H9 (cell line): ENCODE data around the gene NNT. TPM values are rescaled to one million over a fixed set of nuclear protein-coding genes. Genes with fewer than 3 reads are reported as not detected.

Experiments
- DNase-seq: peaks from one replicate; pipeline ENCODE4 v3.0.0-alpha.2; 2017
- H2AFZ ChIP-seq: one replicate; pipeline ENCODE4 v1.6.1; 2013; ENCODE audit warnings: mild to moderate bottlenecking, low read length, control low read depth, moderate library complexity
- H2AK5ac ChIP-seq: 2 replicates; pipeline ENCODE4 v1.6.1; 2013; ENCODE audit warnings: low read length, control low read depth, mixed read lengths; ENCODE audit not compliant: insufficient read length
- H2BK120ac ChIP-seq: one replicate; pipeline ENCODE4 v1.6.1; 2013; ENCODE audit warnings: low read depth, mild to moderate bottlenecking, low read length, control low read depth, inconsistent platforms; ENCODE audit not compliant: poor library complexity, severe bottlenecking
- H2BK12ac ChIP-seq: 2 replicates; pipeline ENCODE4 v1.6.1; 2013; ENCODE audit warnings: low read length, control low read depth, mixed read lengths, low read depth; ENCODE audit not compliant: insufficient read length
- H2BK15ac ChIP-seq: 2 replicates; pipeline ENCODE4 v1.6.1; 2013; ENCODE audit warnings: low read depth, low read length, control low read depth
- H2BK20ac ChIP-seq: one replicate; pipeline ENCODE4 v1.6.1; 2013; ENCODE audit warnings: low read depth, mild to moderate bottlenecking, low read length, control low read depth, inconsistent platforms; ENCODE audit not compliant: poor library complexity, severe bottlenecking
- H2BK5ac ChIP-seq: 2 replicates; pipeline ENCODE4 v1.6.1; 2013; ENCODE audit warnings: low read length, control low read depth, mixed read lengths; ENCODE audit not compliant: insufficient read length
- H3K14ac ChIP-seq: 2 replicates; pipeline ENCODE4 v1.6.1; 2013; ENCODE audit warnings: low read length, control low read depth; ENCODE audit not compliant: insufficient read depth
- H3K18ac ChIP-seq: 2 replicates; pipeline ENCODE4 v1.6.1; 2013; ENCODE audit warnings: low read depth, mild to moderate bottlenecking, mixed read lengths, low read length, control low read depth; ENCODE audit not compliant: insufficient read length
- H3K23ac ChIP-seq: 2 replicates; pipeline ENCODE4 v1.6.1; 2013; ENCODE audit warnings: low read length, control low read depth, mixed read lengths, low read depth; ENCODE audit not compliant: insufficient read length
- H3K23me2 ChIP-seq: 2 replicates; pipeline ENCODE4 v1.6.1; 2013; ENCODE audit warnings: low read depth, mild to moderate bottlenecking, mixed read lengths, low read length, control low read depth; ENCODE audit not compliant: insufficient read length, poor library complexity, severe bottlenecking
- H3K27ac ChIP-seq: 2 replicates; pipeline ENCODE4 v1.5.1; 2013; ENCODE audit warnings: low read length, control low read depth, mixed read lengths, low read depth; ENCODE audit not compliant: insufficient read length
- H3K27me3 ChIP-seq: 2 replicates; pipeline ENCODE4 v1.6.1; 2013; ENCODE audit warnings: low read length, control low read depth, inconsistent platforms; ENCODE audit not compliant: insufficient read depth
- H3K4ac ChIP-seq: 2 replicates; pipeline ENCODE4 v1.6.1; 2013; ENCODE audit warnings: low read depth, mild to moderate bottlenecking, control low read depth, inconsistent platforms, low read length, moderate library complexity
- H3K4me1 ChIP-seq: 2 replicates; pipeline ENCODE4 v1.6.1; 2013; ENCODE audit warnings: low read length, control low read depth, inconsistent platforms; ENCODE audit not compliant: insufficient read depth
- H3K4me2 ChIP-seq: 2 replicates; pipeline ENCODE4 v1.6.1; 2013; ENCODE audit warnings: low read length, control low read depth, mixed read lengths; ENCODE audit not compliant: insufficient read length, insufficient read depth
- H3K56ac ChIP-seq: 2 replicates; pipeline ENCODE4 v1.6.1; 2013; ENCODE audit warnings: low read depth, mild to moderate bottlenecking, mixed read lengths, low read length, control low read depth; ENCODE audit not compliant: insufficient read length
- H3K79me1 ChIP-seq: 2 replicates; pipeline ENCODE4 v1.6.1; 2013; ENCODE audit warnings: low read depth, mild to moderate bottlenecking, moderate library complexity, low read length, control low read depth, inconsistent platforms; ENCODE audit not compliant: insufficient read depth, poor library complexity, severe bottlenecking
- H3K79me2 ChIP-seq: 2 replicates; pipeline ENCODE4 v1.6.1; 2013; ENCODE audit warnings: low read length, control low read depth, inconsistent platforms; ENCODE audit not compliant: insufficient read depth
- H3K9ac ChIP-seq: 2 replicates; pipeline ENCODE4 v1.6.1; 2013; ENCODE audit warnings: low read length, control low read depth, mixed read lengths; ENCODE audit not compliant: insufficient read length; ENCODE audit errors: extremely low read depth
- H3K9me3 ChIP-seq: one replicate; pipeline ENCODE4 v1.6.1; 2013; ENCODE audit warnings: low read depth, low read length, inconsistent platforms; ENCODE audit not compliant: control insufficient read depth
- H3T11ph ChIP-seq: one replicate; pipeline ENCODE4 v1.6.1; 2013; ENCODE audit warnings: mild to moderate bottlenecking, low read length, control low read depth, inconsistent platforms
- H4K20me1 ChIP-seq: one replicate; pipeline ENCODE4 v1.6.1; 2013; ENCODE audit not compliant: control insufficient read depth, insufficient read length, insufficient read depth
- H4K5ac ChIP-seq: 2 replicates; pipeline ENCODE4 v1.6.1; 2013; ENCODE audit warnings: low read depth, mild to moderate bottlenecking, mixed read lengths, low read length, control low read depth; ENCODE audit not compliant: insufficient read length
- H4K8ac ChIP-seq: replicated peaks from 2 replicates; pipeline ENCODE4 v1.6.1; 2013; ENCODE audit warnings: low read length, control low read depth, mixed read lengths, low read depth; ENCODE audit not compliant: insufficient read length
- H4K91ac ChIP-seq: 2 replicates; pipeline ENCODE4 v1.6.1; 2013; ENCODE audit warnings: low read depth, mild to moderate bottlenecking, moderate library complexity, mixed read lengths, low read length, control low read depth; ENCODE audit not compliant: insufficient read length
- H3K27ac Mint-ChIP-seq, 3 experiments: 2 replicates in 2 of 3; 3 replicates in 1 of 3; pipeline ENCODE4 v1.8.0; 2020 to 2021; ENCODE audit warnings: mixed read lengths in 3 of 3, mild to moderate bottlenecking in 1 of 3, moderate library complexity in 1 of 3
- H3K27me3 Mint-ChIP-seq: 2 replicates; pipeline ENCODE4 v1.8.0; 2021; ENCODE audit warnings: low read depth, mild to moderate bottlenecking, moderate library complexity, mixed read lengths
- H3K36me3 Mint-ChIP-seq, 3 experiments: 2 replicates in 2 of 3; 3 replicates in 1 of 3; pipeline ENCODE4 v1.8.0; 2020 to 2021; ENCODE audit warnings: low read depth in 3 of 3, mixed read lengths in 3 of 3; ENCODE audit not compliant: insufficient read depth in 1 of 3
- H3K4me1 Mint-ChIP-seq, 2 experiments: 2 replicates each; pipeline ENCODE4 v1.8.0; 2020; ENCODE audit warnings: mixed read lengths in 2 of 2
- H3K4me3 Mint-ChIP-seq, 2 experiments: 2 replicates in 1 of 2; 3 replicates in 1 of 2; pipeline ENCODE4 v1.8.0; 2020 to 2021; ENCODE audit warnings: mild to moderate bottlenecking in 2 of 2, mixed read lengths in 2 of 2, moderate library complexity in 1 of 2
- H3K9me3 Mint-ChIP-seq, 2 experiments: 2 replicates in 1 of 2; 3 replicates in 1 of 2; pipeline ENCODE4 v1.8.0; 2020; ENCODE audit warnings: mild to moderate bottlenecking in 2 of 2, mixed read lengths in 2 of 2, moderate library complexity in 1 of 2
- CTCF ChIP-seq: fragments of 200-600 bp; sonication (generic); conservative IDR thresholded peaks from 3 replicates; pipeline ENCODE4 v1.8.0; 2021; ENCODE audit warnings: antibody characterized with exemption, mild to moderate bottlenecking
- WGBS: extraction: QIAGEN DNeasy Blood & Tissue Kit; methylation state at CpG from one replicate; pipeline ENCODE4 v1.1.7; 2013; ENCODE audit warnings: missing lambda C conversion rate, low lambda C conversion rate, mixed read lengths; ENCODE audit not compliant: insufficient read length; ENCODE audit errors: extremely low coverage; 5-methylcytosine and 5-hydroxymethylcytosine counted together
- total RNA-seq: library from RNA; stranded (reverse); gene quantifications from 2 replicates; pipeline ENCODE4 v1.2.1, GENCODE V29; 2021

The NNT gene
- total RNA-seq, 1 experiment from 2014 or later = 27.6 TPM

GRCh38 chr5:43637416-43637815, 34.4 kb downstream of the NNT start:
- Histone ChIP-seq H3K4ac (no peak overlapping the region), H4K5ac (no peak overlapping the region), H3K14ac (no peak overlapping the region), H3K23me2 (no peaks in the 10 kb centered on the region), H3K79me2 (no peaks in the 10 kb centered on the region), H4K20me1 (no peaks in the 10 kb centered on the region), H2BK20ac (no peak overlapping the region), H3K9me3 (no peaks in the 10 kb centered on the region), H3K9ac (no peak overlapping the region), H2BK12ac (no peak overlapping the region), H2BK120ac (no peak overlapping the region), H2BK5ac (no peak overlapping the region), H3K18ac (no peak overlapping the region), H3K56ac (no peak overlapping the region), H3K23ac (no peak overlapping the region), H3K27me3 (no peaks in the 10 kb centered on the region), H2AFZ (no peak overlapping the region), H3K79me1 (no peaks in the 10 kb centered on the region), H3K4me1 (no peaks in the 10 kb centered on the region), H3T11ph (no peak overlapping the region), H4K8ac (no peak overlapping the region), H4K91ac (no peak overlapping the region), H3K4me2 (no peak overlapping the region), H3K27ac (no peak overlapping the region), H2BK15ac (no peak overlapping the region), H2AK5ac (no peak overlapping the region)
- Mint-ChIP-seq H3K4me3 (no peak overlapping the region), H3K4me1 (peaks cover 3 to 4% of the 10 kb centered on the region in 2 experiments; a peak in 1 of 4 replicates), H3K27ac (no peak overlapping the region), H3K36me3 (no peaks in the 10 kb centered on the region; a peak in 1 of 7 replicates), H3K27me3 (no peaks in the 10 kb centered on the region), H3K9me3 (no peaks in the 10 kb centered on the region)
- no CpG with 5 or more reads among the region's 1 CpG for WGBS
- TF ChIP-seq CTCF = no peak
- DNase-seq = no peak
